Heart right ventricle (tissue), 16 donors: Measurements from ENCODE around the gene NXF1. TPM values are rescaled to one million over a fixed set of nuclear protein-coding genes. Genes with fewer than 3 reads are reported as not detected.
"Not testable (repeated sequence)": the region's sequence is repeated elsewhere in the genome, so short reads cannot be mapped to it uniquely, and the experiment has no call there.

ENCODE experiments used
- ATAC-seq, 8 donors: fragments of 200-7000 bp; cut with Tn5 transposase; one replicate each; pipeline ENCODE4 v1.9.1; 2020; ENCODE audit warnings: mild to moderate bottlenecking in 8 of 8, moderate library complexity in 8 of 8, moderate number of reproducible peaks in 1 of 8
- DNase-seq, 2 donors: peaks; one replicate each; pipeline ENCODE4 v3.0.0-alpha.2; 2020
- H3K27ac ChIP-seq, 10 donors: fragments of 200-600 bp; sonication (generic) in 2 of 10; one replicate each; pipeline versions ENCODE4 v1.5.0 to v1.8.0; 2020 to 2022; ENCODE audit warnings: mild to moderate bottlenecking in 3 of 10
- H3K27me3 ChIP-seq, 7 donors: fragments of 200-600 bp; one replicate each; pipeline ENCODE4 v1.8.0; 2021 to 2022; ENCODE audit warnings: mild to moderate bottlenecking in 2 of 7
- H3K36me3 ChIP-seq, 9 donors: fragments of 200-600 bp; sonication (generic) in 1 of 9; one replicate each; pipeline versions ENCODE4 v1.5.0 to v1.8.0; 2020 to 2022; ENCODE audit warnings: mild to moderate bottlenecking in 2 of 9
- H3K4me1 ChIP-seq, 9 donors: fragments of 200-600 bp; sonication (generic) in 1 of 9; one replicate each; pipeline versions ENCODE4 v1.5.0 to v1.8.0; 2020 to 2022; ENCODE audit warnings: mild to moderate bottlenecking in 4 of 9
- H3K4me3 ChIP-seq, 10 donors: fragments of 200-600 bp; sonication (generic) in 2 of 10; one replicate each; pipeline versions ENCODE4 v1.5.0 to v1.8.0; 2020 to 2022; ENCODE audit warnings: mild to moderate bottlenecking in 7 of 10, moderate library complexity in 2 of 10
- H3K9me3 ChIP-seq, 11 donors: fragments of 200-600 bp in 10 of 11; sonication (generic) in 2 of 11; one replicate each; pipeline versions ENCODE4 v1.5.0 to v1.8.0; 2013 to 2022; ENCODE audit warnings: mild to moderate bottlenecking in 2 of 11, control low read depth in 1 of 11, moderate library complexity in 1 of 11
- WGBS, 2 donors: extraction: QIAGEN DNeasy Blood & Tissue Kit; methylation state at CpG; one replicate each; pipeline ENCODE4 v1.1.7; 2013; ENCODE audit warnings: inconsistent platforms in 1 of 2; 5-methylcytosine and 5-hydroxymethylcytosine counted together
- intact Hi-C, 10 donors: fragments of 100-400 bp; cut with DNase I; formaldehyde crosslinking; loops; one replicate each; pipeline versions ENCODE4 v1.11.1 to v1.14.2; 2022
- polyA plus RNA-seq, 2 donors: library from polyadenylated mRNA; stranded (reverse); fragments of 200-250 nt; gene quantifications; one replicate each; pipeline ENCODE4 v1.2.3, GENCODE V29; 2013
- total RNA-seq, 10 donors: library from RNA; stranded (reverse); fragmentation: NEBNext Ultra II Directional in 3 of 10; extraction: Animal tissue kit (Norgen Biotek cat#: 25700) in 3 of 10; gene quantifications; one replicate each; pipeline versions ENCODE4 v1.2.1 to v1.2.4, GENCODE V29; 2021 to 2023
- TF ChIP-seq, protein P1 (sequence below), 9 donors: fragments of 200-600 bp; sonication (generic) in 2 of 9; IDR thresholded peaks; one replicate each; pipeline versions ENCODE4 v1.5.0 to v1.8.0; 2021 to 2022; ENCODE audit warnings: antibody characterized with exemption in 9 of 9, mild to moderate bottlenecking in 5 of 9, moderate library complexity in 1 of 9
- donor health status: Arrhythmogenic right ventricular cardiomyopathy.
- donor health status: ischemic (EF 13 %, LVEDD 7.1; RV severe dilation, severe dysfunction).
- donor health status: healthy with polysubstance abuse.
- donor health status: DM: no; HTN: yes; CAD: no.
- donor health status: DM: no; HTN: no; CAD: no.
- donor health status: ischemic (EF 25% LVEDD 6.9; RV normal size, moderate dysfunction).
- donor health status: ischemic (EF 25% LVEDD 5.7; RV mildly dilated, moderate dysfunction).
- donor health status: healthy.
- donor health status: DM: yes; HTN: yes; CAD: no.
- donor health status: Ischemic cardiomyopathy.
- donor health status: ischemic (EF 35%, LVEDD 5.7; RV mildly dilated, moderate dysfunction).
- donor health status: nonischemic (EF 11% LVEDD 7.7; RV severe dilation, severe dysfunction).
- donor health status: DM: yes; HTN: yes; CAD: no.
- donor health status: PGD.
- donor health status: ischemic (EF 29% LVEDD 5.4; RV normal size, mild dysfunction).
- donor health status: nonischemic (EF 23%, LVEDD 6.1; RV moderate dilation, normal function).

Gene NXF1
- total and polyA plus RNA-seq, 12 donors = 28.3 to 96.7 (median 38.3) TPM

DNA sequence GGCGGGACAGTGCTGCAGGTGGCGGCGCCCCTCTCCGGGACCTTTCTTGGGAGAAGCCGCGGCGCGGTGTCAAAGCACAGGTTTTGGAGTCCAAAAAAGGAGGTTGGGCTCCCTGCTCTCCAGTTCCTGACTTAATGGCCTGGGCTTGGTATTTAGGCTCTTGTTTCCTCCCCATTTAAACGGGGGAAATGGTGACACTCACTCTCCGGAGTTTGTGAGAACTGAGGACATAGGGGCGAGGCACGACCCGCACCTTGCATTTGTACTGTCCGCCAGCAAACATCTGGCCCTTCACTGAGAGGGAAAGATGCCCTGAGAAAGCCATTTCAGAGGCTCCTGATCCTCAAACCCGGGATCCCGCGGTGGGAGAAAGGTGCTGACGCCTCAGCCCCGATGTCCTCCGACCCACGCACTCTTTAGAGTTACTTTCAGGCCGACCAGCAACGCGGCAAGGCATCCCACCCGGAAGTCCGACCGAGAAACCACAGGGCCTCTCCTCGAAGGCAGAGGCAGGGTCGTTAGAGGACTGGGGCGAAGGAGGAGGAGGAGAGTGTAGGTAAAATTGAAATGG is 37.0 kb upstream of the NXF1 start:
- peak overlapping the region; percentile 92 to 98 (median 97) for H3K27ac ChIP-seq
- no peaks in the 10 kb centered on the region for H3K27me3 ChIP-seq
- intact Hi-C loops = loop anchor here in 3 of 10 donors (2.0 to 5.0 kb wide), 3 partner anchors 39 to 135 kb away; partner anchors contain the start of genes BSCL2 (in 1 of the 3), GNG3 (in 1 of the 3), HNRNPUL2 (in 1 of the 3) and SLC3A2 (in 1 of the 3)
- H3K4me3 ChIP-seq = peak overlapping the region; percentile 19 to 90 (median 69)
- DNase-seq = peak in 1 of 2 donors; percentile 28
- 7 to 9% methylated on average over 30 of the region's 30 CpGs for WGBS, 2 donors
- TF ChIP-seq, protein P1, sequence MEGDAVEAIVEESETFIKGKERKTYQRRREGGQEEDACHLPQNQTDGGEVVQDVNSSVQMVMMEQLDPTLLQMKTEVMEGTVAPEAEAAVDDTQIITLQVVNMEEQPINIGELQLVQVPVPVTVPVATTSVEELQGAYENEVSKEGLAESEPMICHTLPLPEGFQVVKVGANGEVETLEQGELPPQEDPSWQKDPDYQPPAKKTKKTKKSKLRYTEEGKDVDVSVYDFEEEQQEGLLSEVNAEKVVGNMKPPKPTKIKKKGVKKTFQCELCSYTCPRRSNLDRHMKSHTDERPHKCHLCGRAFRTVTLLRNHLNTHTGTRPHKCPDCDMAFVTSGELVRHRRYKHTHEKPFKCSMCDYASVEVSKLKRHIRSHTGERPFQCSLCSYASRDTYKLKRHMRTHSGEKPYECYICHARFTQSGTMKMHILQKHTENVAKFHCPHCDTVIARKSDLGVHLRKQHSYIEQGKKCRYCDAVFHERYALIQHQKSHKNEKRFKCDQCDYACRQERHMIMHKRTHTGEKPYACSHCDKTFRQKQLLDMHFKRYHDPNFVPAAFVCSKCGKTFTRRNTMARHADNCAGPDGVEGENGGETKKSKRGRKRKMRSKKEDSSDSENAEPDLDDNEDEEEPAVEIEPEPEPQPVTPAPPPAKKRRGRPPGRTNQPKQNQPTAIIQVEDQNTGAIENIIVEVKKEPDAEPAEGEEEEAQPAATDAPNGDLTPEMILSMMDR (IDR thresholded peaks at IDR 0.05) = no peak
- ATAC-seq = peak in 7 of 8 donors; percentile 0 to 15 (median 6)
- peaks cover 0 to 8% (median 0%) of the 10 kb centered on the region in 9 donors for H3K36me3 ChIP-seq
- no peaks in the 10 kb centered on the region for H3K9me3 ChIP-seq
- peaks cover 0 to 36% (median 24%) of the 10 kb centered on the region in 9 donors for H3K4me1 ChIP-seq

- Histone ChIP-seq H3K9me3 (no peaks in the 10 kb centered on the region), H3K4me1 (peaks cover 0 to 36% (median 24%) of the 10 kb centered on the region in 9 donors), H3K4me3 (peak overlapping the region; percentile 19 to 99 (median 77)), H3K27me3 (no peaks in the 10 kb centered on the region), H3K27ac (peak overlapping the region; percentile 92 to 98 (median 97)), H3K36me3 (peaks cover 0 to 15% (median 0%) of the 10 kb centered on the region in 9 donors)
- 0 to 1% methylated on average over 33 of the region's 33 CpGs for WGBS, 2 donors
- DNase-seq = peak; percentile 70 to 95
- peak; percentile 68 to 83 (median 79) for ATAC-seq
- intact Hi-C loops = loop anchor here in 4 of 10 donors (2.0 to 5.0 kb wide), 5 partner anchors 13 to 134 kb away; partner anchors contain the start of genes BSCL2 (in 1 of the 4), GNG3 (in 1 of the 4), HNRNPUL2 (in 1 of the 4) and SLC3A2 (in 1 of the 4)
- TF ChIP-seq, protein P1 (IDR thresholded peaks at IDR 0.05) = no peak
Observed at GRCh38 chr11:62841361-62842170, 36.3 kb upstream of the NXF1 start.

DNA sequence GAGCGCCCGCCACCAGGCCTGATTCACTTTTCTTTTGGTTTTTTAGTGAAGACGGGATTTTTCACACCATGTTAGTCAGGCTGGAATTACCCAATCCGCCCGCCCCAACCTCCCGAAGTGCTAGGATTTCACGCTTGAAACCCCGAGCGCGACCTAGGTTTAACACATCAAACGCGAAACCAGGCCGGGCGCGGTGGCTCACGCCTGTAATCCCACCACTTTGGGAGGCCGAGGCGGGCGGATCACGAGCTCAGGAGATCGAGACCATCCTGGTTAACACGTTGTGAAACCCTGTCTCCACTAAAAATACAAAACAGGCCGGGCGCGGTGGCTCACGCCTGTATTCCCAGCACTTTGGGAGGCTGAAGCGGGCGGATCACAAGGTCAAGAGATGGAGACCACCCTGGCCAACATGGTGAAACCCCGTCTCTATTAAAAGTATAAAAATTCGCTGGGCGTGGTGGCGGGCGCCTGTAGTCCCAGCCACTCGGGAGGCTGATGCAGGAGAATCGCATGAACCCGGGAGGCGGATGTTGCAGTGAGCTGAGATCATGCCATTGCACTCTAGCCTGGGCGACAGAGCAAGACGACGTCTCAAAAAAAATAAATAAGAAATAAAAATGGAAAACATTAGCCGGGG is 35.6 kb upstream of the NXF1 start:
- peak in 7 of 8 donors; percentile 1 to 40 (median 12) for ATAC-seq
- H3K27ac ChIP-seq = peak overlapping the region; percentile 92 to 98 (median 97)
- 1% methylated on average over 41 of the region's 41 CpGs for WGBS, 2 donors
- H3K9me3 ChIP-seq, H3K27me3 ChIP-seq: not testable (repeated sequence)
- H3K36me3 ChIP-seq = peaks cover 0 to 22% (median 5%) of the 10 kb centered on the region in 9 donors
- H3K4me3 ChIP-seq = peak overlapping the region; percentile 63 to 99 (median 78)
- H3K4me1 ChIP-seq = peaks cover 0 to 36% (median 24%) of the 10 kb centered on the region in 9 donors
- peak; percentile 58 to 61 for DNase-seq
- intact Hi-C loops = loop anchor here in 4 of 10 donors (2.0 to 5.0 kb wide), 4 partner anchors 14 to 134 kb away; partner anchors contain the start of genes BSCL2 (in 1 of the 4), GNG3 (in 1 of the 4), HNRNPUL2 (in 1 of the 4) and TMEM179B (in 1 of the 4)

GRCh38 chr11:62839050-62839945 is 34.1 kb upstream of the NXF1 start, which contains the start of gene WDR74:
Gene WDR74 (minus strand): TSS chr11:62839590. CDS start chr11:62839570, 20 bp downstream.
- ATAC-seq (peak; percentile 77 to 80 (median 79)), DNase-seq (peak; percentile 93)
- intact Hi-C loops = loop anchor here in 5 of 10 donors (2.0 to 10.0 kb wide), 5 partner anchors 34 to 234 kb away; partner anchors contain the start of genes MTA2 (in 1 of the 5), NXF1 (in 1 of the 5), TMEM179B (in 1 of the 5) and TMEM223 (in 1 of the 5)
- H3K4me3 ChIP-seq = peak within 1 kb of the TSS; percentile 63 to 99 (median 78)
- H3K27me3 ChIP-seq = no peaks in the 10 kb centered on the region
- WGBS, 2 donors = 0 to 1% methylated on average over 62 of the region's 62 CpGs
- H3K27ac ChIP-seq = peak within 1 kb of the TSS; percentile 92 to 98 (median 97)
- H3K9me3 ChIP-seq = no peaks in the 10 kb centered on the region
- peaks cover 0 to 37% (median 20%) of the 10 kb centered on the region in 9 donors for H3K36me3 ChIP-seq
- TF ChIP-seq, protein P1 (IDR thresholded peaks at IDR 0.05) = no peak
- peaks cover 0 to 39% (median 24%) of the 10 kb centered on the region in 9 donors for H3K4me1 ChIP-seq
